Measurements from ENCODE around the gene DCAF6.

The DCAF6 gene

DNA sequence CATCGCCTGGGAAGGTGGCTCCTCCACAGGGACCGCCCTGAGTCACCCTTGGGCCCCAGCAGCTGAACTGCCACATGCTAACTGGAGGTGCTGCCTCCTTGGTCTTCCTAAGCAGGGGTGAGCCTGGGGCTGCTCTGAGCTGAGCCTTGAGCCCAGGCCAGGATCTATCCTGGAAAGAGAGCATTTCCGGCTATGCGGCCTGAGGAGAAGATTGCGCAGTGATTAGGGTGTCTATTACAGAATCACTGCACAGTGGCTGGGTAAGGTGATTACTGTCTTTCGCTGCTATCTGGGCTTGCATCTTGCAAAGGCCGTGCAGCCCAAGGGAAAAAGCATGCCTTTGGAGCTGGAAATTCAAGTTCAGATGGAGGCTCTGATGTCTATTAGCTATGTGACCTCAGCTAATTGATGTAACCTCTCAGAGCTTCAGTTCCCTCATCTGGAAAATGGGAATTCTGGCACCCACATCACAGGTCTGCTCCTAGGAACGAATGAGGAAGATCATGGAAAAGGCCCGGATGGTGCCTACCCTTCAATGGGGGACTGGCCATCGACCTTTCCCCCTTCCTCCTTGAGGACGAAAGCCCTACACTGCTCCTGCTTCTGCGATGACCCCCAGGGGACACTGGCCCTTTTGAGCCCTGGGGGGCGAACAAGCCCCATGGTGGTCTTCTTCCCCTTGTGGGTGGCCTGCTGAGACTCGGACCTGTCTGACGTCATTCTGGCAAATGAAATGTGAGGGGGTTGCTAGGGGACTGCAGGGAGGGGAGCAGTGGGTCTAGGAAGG lies 162.2 kb downstream of the DCAF6 start:
- Mint-ChIP-seq H3K36me3 (ENCODE audit: low read depth) (no peaks in the 10 kb centered on the region), H3K4me3 (no peak overlapping the region), H3K27ac (no peak overlapping the region), H3K4me1 (ENCODE audit: low read depth) (no peaks in the 10 kb centered on the region), H3K9me3 (no peaks in the 10 kb centered on the region), H3K27me3 (peaks cover 2% of the 10 kb centered on the region)
- DNase-seq: no peak

DNA sequence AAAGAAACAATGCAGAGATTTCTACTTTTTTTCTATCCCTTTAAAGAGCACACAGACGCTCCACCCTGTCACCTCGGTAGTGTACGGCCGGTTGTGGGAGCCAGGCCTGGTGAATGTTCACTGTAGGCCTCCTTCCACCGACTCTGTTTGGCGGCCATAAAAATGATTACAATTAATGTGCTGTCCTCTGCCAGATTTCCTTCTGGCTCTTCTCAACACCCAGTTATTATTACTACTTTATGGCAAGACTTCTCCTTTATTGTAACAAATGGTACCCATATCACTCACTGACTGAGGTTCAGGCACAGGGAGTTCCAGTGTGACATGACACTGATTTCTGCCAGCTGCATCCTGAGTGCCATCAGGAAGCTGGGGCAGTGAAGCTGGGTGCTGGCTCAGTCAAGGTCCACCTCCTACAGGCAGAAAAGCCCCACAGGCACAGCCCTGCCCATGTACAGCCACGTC lies 162.9 kb downstream of the DCAF6 start:
- no peak for DNase-seq
- Mint-ChIP-seq H3K4me3 (no peak overlapping the region), H3K27ac (no peak overlapping the region), H3K36me3 (ENCODE audit: low read depth) (no peaks in the 10 kb centered on the region), H3K27me3 (peaks cover 4% of the 10 kb centered on the region), H3K4me1 (ENCODE audit: low read depth) (no peaks in the 10 kb centered on the region), H3K9me3 (no peaks in the 10 kb centered on the region)

DNA sequence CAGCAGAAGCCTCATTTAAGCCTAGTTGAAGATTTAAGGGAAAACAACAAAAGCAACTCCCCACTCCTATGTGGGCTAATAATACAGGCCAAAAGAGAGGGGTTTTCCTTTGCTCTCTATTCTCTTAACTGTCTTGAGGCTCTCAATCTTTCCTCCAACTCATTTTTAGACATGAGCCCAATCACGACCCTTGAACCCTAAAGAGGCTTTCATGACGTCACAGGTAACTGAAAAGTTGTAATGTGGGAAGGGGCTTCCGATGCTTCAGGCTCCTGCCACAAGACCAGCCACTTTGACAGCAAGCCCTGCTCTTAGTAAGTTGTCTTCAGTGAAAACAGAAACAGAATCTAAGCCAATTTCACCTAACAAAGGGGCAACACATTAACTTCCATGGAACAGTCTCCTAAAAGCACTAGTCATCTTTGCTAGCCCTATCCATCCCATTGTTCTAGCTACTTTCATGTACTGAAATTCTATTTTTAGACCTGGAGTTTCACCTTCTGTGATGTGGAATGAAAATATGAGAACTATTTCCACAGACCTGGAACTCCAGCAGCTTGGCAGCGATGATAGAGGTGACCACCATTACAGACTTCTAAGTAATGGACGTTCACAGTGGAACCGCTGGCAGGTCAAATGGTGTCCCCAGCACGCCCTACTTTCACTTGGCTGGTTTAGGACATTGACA lies 164.0 kb downstream of the DCAF6 start:
- no peak for DNase-seq
- H3K4me1 Mint-ChIP-seq (ENCODE audit: low read depth): no peaks in the 10 kb centered on the region
- no peaks in the 10 kb centered on the region for H3K36me3 Mint-ChIP-seq (ENCODE audit: low read depth)
- no peak overlapping the region for H3K27ac Mint-ChIP-seq
- H3K9me3 Mint-ChIP-seq: no peaks in the 10 kb centered on the region
- H3K4me3 Mint-ChIP-seq: no peak overlapping the region
- H3K27me3 Mint-ChIP-seq: peaks cover 6% of the 10 kb centered on the region

DNA sequence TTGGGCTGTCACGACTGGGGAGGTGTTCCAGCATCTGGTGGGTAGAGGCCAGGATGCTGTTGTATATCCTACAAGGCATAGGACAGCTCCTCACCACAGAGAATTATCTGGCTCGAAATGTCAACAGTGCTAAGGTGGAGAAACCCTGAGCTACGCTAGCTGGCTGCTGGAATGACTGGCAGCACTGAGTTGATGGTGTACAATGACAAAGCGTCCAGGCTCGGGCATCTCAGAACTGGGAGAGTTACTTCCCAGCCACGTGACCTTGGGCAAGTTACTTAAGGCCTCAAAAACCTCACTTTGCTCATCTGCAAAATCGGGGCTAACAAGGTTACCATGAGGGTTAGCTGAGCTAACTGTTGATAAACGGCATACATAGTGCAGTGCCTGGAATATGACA lies 164.9 kb downstream of the DCAF6 start:
- H3K4me1 Mint-ChIP-seq (ENCODE audit: low read depth): no peaks in the 10 kb centered on the region
- H3K27ac Mint-ChIP-seq: no peak overlapping the region
- peaks cover 6% of the 10 kb centered on the region for H3K27me3 Mint-ChIP-seq
- no peak for DNase-seq
- no peaks in the 10 kb centered on the region for H3K9me3 Mint-ChIP-seq
- H3K4me3 Mint-ChIP-seq: no peak overlapping the region
- no peaks in the 10 kb centered on the region for H3K36me3 Mint-ChIP-seq (ENCODE audit: low read depth)

DNA sequence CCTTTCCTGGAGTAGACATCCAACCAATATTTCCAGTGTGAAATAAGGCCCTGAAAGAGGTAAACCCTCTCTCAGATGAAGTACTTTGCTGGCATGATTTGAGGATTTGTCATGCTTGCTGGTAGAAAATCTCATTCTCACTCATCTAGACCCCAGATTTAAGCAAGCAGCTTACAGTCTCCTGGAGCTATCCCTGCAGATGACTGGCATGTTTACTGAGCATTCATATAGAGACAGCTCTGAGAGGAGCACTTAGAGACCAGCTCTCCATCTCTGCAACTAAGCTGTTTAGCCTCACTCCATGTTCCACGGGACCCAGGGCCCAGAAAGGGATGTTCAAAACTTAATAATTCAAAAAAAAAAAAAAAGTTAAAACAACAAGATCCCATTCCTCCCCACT lies 166.0 kb downstream of the DCAF6 start:
- H3K9me3 Mint-ChIP-seq: no peaks in the 10 kb centered on the region
- H3K27ac Mint-ChIP-seq: no peak overlapping the region
- peaks cover 6% of the 10 kb centered on the region for H3K27me3 Mint-ChIP-seq
- H3K4me3 Mint-ChIP-seq: no peak overlapping the region
- DNase-seq: no peak
- H3K36me3 Mint-ChIP-seq (ENCODE audit: low read depth): no peaks in the 10 kb centered on the region
- H3K4me1 Mint-ChIP-seq (ENCODE audit: low read depth): no peaks in the 10 kb centered on the region

DNA sequence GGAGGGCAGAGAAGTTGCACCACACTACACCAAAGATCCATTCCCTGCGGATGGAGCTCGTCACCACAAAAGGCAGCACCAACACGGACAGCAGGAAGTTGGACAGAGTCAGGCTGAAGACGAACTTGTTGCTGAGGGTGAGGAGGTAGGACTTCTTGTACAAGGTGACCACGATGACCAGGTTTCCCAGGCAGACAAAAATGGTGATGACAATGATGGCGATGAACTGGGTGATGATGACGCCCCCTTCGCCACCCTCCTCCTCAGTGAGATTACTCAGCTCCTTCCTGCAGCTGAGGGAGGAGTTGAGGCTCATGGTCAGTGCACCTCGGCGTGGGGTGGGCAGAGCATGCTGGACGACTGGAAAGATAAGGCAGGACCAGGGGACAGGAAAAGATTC lies 168.1 kb downstream of the DCAF6 start:
- DNase-seq: no peak
- Mint-ChIP-seq H3K27ac (no peak overlapping the region), H3K9me3 (no peaks in the 10 kb centered on the region), H3K4me3 (no peak overlapping the region), H3K36me3 (ENCODE audit: low read depth) (no peaks in the 10 kb centered on the region), H3K27me3 (peaks cover 6% of the 10 kb centered on the region), H3K4me1 (ENCODE audit: low read depth) (no peaks in the 10 kb centered on the region)

DNA sequence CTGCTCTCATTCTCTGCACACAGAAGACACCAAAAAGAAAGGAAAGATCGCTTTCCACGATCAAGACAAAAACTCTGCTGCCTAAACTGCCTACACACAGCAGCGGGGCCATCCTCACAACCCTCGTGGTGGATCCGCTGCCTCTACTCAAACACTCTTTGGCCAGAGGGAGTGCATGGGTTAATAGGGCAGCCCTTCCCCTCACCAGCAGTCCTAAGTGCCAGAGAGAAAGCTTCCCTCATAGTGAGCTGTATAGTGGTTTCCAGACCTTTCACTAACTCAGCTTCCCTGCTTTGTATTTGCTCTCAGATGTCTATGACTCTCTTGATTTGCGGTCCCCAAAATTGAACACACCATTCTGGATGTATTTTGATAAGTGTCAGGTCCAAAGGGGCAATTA lies 169.4 kb downstream of the DCAF6 start:
- no peak for DNase-seq

DNA sequence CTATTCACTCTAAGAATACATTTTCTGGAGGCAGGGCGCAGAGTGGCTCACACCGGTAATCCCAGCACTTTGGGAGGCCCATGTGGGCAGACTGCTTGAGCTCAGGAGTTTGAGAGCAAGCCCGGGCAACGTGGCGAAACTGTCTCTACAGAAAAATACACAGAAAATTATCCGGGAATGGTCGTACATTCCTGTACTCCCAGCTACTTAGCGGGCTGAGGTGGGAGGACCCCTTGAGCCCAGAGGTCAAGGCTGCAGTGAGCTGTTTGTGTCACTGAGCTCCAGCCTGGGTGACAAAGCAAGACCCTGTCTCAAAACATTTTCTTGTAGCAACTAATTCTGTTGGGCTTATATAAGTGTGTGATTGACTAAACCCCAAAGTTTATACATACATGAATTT lies 169.8 kb downstream of the DCAF6 start:
- no peaks in the 10 kb centered on the region for H3K4me1 Mint-ChIP-seq (ENCODE audit: low read depth)
- H3K9me3 Mint-ChIP-seq: no peaks in the 10 kb centered on the region
- DNase-seq: no peak
- H3K4me3 Mint-ChIP-seq: no peak overlapping the region
- H3K27ac Mint-ChIP-seq: no peak overlapping the region
- peaks cover 6% of the 10 kb centered on the region for H3K27me3 Mint-ChIP-seq
- no peaks in the 10 kb centered on the region for H3K36me3 Mint-ChIP-seq (ENCODE audit: low read depth)

More for the DNA sequence above, 169.4 kb downstream of the DCAF6 start:
- Mint-ChIP-seq H3K4me3 (no peak overlapping the region), H3K36me3 (ENCODE audit: low read depth) (no peaks in the 10 kb centered on the region), H3K4me1 (ENCODE audit: low read depth) (no peaks in the 10 kb centered on the region), H3K27ac (no peak overlapping the region), H3K27me3 (peaks cover 6% of the 10 kb centered on the region), H3K9me3 (no peaks in the 10 kb centered on the region)

DNA sequence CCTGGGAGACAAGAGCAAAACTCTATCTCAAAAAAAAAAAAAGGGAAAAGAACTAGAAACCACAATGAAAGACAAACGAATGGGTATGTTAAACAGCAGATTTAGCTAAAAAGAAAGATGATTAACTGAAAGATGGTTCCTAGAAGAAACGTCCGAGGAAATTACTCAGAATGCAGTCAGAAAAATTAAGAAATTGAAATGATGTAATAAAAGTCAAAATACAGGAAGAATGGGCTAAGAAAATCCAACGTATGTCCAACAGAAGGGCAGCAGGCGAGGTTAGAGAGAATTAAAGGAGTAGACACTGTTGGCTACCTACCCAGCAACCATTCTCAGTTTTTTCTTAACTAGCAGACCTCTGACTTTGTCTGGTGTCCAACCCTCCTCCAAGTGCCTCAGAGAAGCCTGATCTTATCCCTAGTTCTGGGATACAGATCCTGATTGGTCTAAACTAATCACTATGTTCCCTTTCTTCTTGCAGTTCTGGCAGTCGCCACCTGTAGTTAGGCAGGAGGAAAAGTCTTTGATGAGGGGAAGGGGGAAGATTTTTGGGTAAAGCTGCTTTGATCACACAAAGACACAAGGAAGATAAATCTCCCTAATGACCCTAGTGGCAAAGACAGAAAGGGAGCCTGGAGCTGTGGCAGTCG lies 174.5 kb downstream of the DCAF6 start:
- Mint-ChIP-seq H3K27ac (no peak overlapping the region), H3K4me3 (no peak overlapping the region), H3K9me3 (no peaks in the 10 kb centered on the region), H3K4me1 (ENCODE audit: low read depth) (peaks cover 11% of the 10 kb centered on the region), H3K36me3 (ENCODE audit: low read depth) (no peaks in the 10 kb centered on the region), H3K27me3 (no peaks in the 10 kb centered on the region)
- no peak for DNase-seq

DNA sequence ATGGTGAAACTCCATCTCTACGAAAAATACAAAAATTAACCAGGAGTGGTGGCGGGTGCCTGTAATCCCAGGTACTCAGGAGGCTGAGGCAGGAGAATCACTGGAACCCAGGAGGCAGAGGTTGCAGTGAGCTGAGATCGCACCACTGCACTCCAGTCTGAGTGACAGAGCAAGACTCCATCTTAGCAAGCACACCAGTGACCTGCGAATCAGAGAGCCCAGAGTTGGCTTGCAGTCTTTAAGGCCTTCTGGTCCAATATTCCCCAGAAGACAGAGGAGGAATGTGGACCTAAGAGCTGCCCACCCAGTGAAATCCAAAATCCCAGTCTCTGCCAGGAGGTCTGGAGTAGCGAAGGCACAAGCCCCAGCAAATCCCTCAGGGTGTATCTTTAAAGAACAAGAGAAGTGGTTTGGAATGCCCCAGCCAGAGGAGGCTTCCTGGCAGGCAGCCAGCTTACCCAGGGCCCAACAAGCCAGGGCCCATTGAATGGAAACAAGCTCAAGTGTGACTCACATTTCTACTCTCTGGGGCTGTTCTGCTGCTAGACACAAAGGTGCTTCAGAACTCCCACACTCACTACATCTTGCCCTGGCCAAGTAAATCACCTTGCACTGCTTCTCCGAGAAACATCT lies 176.3 kb downstream of the DCAF6 start:
- Mint-ChIP-seq H3K27me3 (peaks cover 4% of the 10 kb centered on the region), H3K27ac (peak overlapping the region; percentile 10), H3K9me3 (no peaks in the 10 kb centered on the region), H3K36me3 (ENCODE audit: low read depth) (no peaks in the 10 kb centered on the region), H3K4me3 (no peak overlapping the region), H3K4me1 (ENCODE audit: low read depth) (peaks cover 11% of the 10 kb centered on the region)
- peak; percentile 67 for DNase-seq

DNA sequence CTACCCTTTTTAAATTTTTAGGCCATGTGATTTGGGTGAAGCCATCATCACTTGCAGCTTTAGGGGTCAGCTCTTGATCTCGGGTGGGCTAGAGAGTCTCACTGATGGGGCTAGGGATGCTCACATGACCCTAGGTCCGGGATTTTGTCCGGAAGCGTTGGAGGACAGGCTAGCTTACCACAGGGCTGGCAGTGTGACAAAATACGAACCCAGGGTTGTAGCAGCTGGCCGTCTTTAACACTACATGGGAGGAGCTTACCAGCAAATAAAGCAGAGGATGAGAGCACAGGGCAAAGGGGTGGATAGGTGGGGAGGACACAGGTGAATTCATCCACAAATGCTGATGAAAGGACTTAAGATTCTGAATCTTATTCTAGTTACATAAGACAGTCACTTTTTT lies 178.4 kb downstream of the DCAF6 start:
- DNase-seq: no peak
- no peak overlapping the region for H3K4me3 Mint-ChIP-seq
- H3K27me3 Mint-ChIP-seq: peaks cover 13% of the 10 kb centered on the region
- peaks cover 11% of the 10 kb centered on the region for H3K4me1 Mint-ChIP-seq (ENCODE audit: low read depth)
- no peaks in the 10 kb centered on the region for H3K9me3 Mint-ChIP-seq
- no peaks in the 10 kb centered on the region for H3K36me3 Mint-ChIP-seq (ENCODE audit: low read depth)
- H3K27ac Mint-ChIP-seq: no peak overlapping the region

DNA sequence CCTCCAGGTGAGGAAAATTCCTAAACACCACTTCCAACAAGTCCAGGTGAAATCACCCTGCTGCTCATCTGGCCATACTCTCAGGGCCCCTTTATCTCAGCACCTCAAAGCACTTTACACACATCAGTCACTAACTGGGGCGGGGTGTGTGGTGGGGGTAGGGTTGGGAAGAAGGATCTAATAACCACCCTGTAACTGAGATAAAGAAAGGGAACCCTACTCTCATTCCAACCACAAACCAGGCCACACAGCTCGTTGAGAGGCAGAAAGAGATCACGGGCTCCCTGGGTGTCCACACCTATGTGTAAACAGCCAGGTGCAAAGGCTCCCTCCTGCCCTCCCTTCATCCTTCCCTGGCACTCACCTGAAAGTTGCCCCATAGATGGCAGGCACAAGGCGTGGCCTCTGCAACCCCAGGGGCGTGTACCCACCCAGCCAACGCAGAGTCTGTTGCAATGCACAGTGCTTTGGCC lies 179.9 kb downstream of the DCAF6 start:
- no peaks in the 10 kb centered on the region for H3K36me3 Mint-ChIP-seq (ENCODE audit: low read depth)
- no peak overlapping the region for H3K4me3 Mint-ChIP-seq
- peaks cover 19% of the 10 kb centered on the region for H3K27me3 Mint-ChIP-seq
- no peaks in the 10 kb centered on the region for H3K9me3 Mint-ChIP-seq
- no peak for DNase-seq
- H3K27ac Mint-ChIP-seq: no peak overlapping the region
- H3K4me1 Mint-ChIP-seq (ENCODE audit: low read depth): peaks cover 11% of the 10 kb centered on the region

DNA sequence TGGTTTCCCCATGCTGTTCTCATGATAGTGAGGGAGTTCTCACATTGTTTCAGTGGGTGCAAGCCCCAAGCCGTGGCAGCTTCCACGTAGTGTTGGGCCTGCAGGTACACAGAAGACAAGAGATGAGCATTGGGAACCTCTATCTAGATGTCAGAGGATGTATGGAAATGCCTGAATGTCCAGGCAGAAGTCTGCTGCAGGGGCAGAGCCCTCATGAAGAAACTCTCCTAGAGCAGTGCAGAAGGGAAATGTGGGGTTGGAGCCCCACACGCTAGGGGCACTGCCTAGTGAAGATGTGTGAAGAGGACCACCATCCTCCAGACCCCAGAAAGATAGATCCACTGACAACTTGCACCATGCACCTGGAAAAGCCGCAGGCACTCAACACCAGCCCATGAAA lies 183.3 kb downstream of the DCAF6 start:
- Mint-ChIP-seq H3K4me1 (ENCODE audit: low read depth) (no peaks in the 10 kb centered on the region), H3K9me3 (no peaks in the 10 kb centered on the region)

DNA sequence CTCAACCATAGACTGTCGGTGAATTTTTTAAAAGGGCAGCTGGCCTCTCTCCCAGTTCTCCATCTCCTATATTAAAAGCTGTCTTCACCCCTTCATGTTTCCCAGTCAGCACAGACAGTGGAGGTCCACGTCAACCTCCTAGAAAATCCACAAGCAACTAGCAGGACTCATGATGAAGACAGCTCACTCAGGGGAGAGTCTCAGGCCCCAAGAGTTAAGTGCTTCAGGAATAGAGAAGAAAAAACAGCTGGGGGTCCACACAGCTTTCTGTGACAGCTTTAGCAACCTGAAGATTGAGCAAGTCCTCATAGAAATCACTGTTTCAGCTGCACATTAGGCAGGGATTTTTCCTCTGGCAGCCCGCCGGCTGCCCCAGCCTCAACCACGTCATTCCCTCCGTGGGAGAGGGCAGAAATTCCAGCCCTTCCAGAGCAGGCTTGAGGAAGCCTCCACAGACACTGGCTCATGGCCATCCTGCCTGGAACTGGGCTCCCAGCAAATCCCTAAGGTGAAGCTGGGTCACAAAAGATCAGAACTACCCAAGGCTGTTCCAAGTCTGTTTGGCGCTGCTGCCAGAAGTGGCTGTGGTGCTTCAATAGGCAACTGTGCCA lies 185.0 kb downstream of the DCAF6 start:
- Mint-ChIP-seq H3K27me3 (peaks cover 34% of the 10 kb centered on the region), H3K9me3 (no peaks in the 10 kb centered on the region), H3K27ac (no peak overlapping the region)

More for the DNA sequence above, 183.3 kb downstream of the DCAF6 start:
- Mint-ChIP-seq H3K36me3 (ENCODE audit: low read depth) (no peaks in the 10 kb centered on the region), H3K4me3 (no peak overlapping the region), H3K27ac (no peak overlapping the region), H3K27me3 (peaks cover 34% of the 10 kb centered on the region)
- DNase-seq: no peak

More for the DNA sequence above, 185.0 kb downstream of the DCAF6 start:
- Mint-ChIP-seq H3K36me3 (ENCODE audit: low read depth) (no peaks in the 10 kb centered on the region), H3K4me3 (no peak overlapping the region), H3K4me1 (ENCODE audit: low read depth) (no peaks in the 10 kb centered on the region)
- no peak for DNase-seq
